Measurements from ENCODE around the gene ITPKA.

- TF ChIP-seq POLR2AphosphoS5 (IDR thresholded peaks at IDR 0.05; ENCODE audit: low read depth, low read length), result no peak
- TF ChIP-seq TAF1 (IDR thresholded peaks at IDR 0.05; ENCODE audit: borderline replicate concordance, insufficient read depth, low read length), result no peak
- TF ChIP-seq REST (IDR thresholded peaks at IDR 0.05; ENCODE audit: insufficient read depth in 1 of 2, low read depth in 2 of 2, low read length in 2 of 2), result no peak
- TF ChIP-seq SIN3A (IDR thresholded peaks at IDR 0.05; ENCODE audit: borderline replicate concordance, insufficient read depth, low read length), result no peak
- TF ChIP-seq FOXP2 (optimal IDR thresholded peaks at IDR 0.05; ENCODE audit: borderline replicate concordance, extremely low read depth, extremely low read length, insufficient read depth), result no peak
Observed at GRCh38 chr15:41507820-41508290, 14.2 kb downstream of the ITPKA start.
